Activated B cell treated with CpG ODN at 0.5 μM for 24 hours (primary cell): Measurements from ENCODE around the gene RGS9BP. TPM values are rescaled to one million over a fixed set of nuclear protein-coding genes. Genes with fewer than 3 reads are reported as not detected.

Experiments used
- ATAC-seq: fragments of 200-7000 bp; cut with Tn5 transposase; one replicate; pipeline ENCODE4 v1.10.0; 2021; ENCODE audit warnings: low read depth, mild to moderate bottlenecking, moderate library complexity
- CTCF ChIA-PET: fragments of 350-600 bp; sonication (Branson Sonifier 250); formaldehyde crosslinking; loops from one replicate; lab custom pipeline; 2021; ENCODE audit warnings: antibody characterized with exemption; lab: Charles Lee
- POLR2A ChIA-PET: fragments of 350-600 bp; sonication (Branson Sonifier 250); formaldehyde crosslinking; loops from one replicate; lab custom pipeline; 2021; ENCODE audit warnings: antibody characterized with exemption; lab: Charles Lee
- DNase-seq: peaks from one replicate; pipeline ENCODE4 v3.0.0; 2022
- H3K27ac Mint-ChIP-seq: one replicate; pipeline ENCODE4 v1.8.0; 2020; ENCODE audit warnings: mixed read lengths
- H3K27me3 Mint-ChIP-seq: one replicate; pipeline ENCODE4 v1.8.0; 2021; ENCODE audit warnings: mixed read lengths
- H3K36me3 Mint-ChIP-seq: one replicate; pipeline ENCODE4 v1.8.0; 2021; ENCODE audit warnings: low read depth, mixed read lengths
- H3K4me1 Mint-ChIP-seq: one replicate; pipeline ENCODE4 v1.8.0; 2021; ENCODE audit warnings: mixed read lengths
- H3K4me3 Mint-ChIP-seq: one replicate; pipeline ENCODE4 v1.8.0; 2020; ENCODE audit warnings: mild to moderate bottlenecking, mixed read lengths
- H3K9me3 Mint-ChIP-seq: one replicate; pipeline ENCODE4 v1.8.0; 2020; ENCODE audit warnings: mixed read lengths
- CTCF ChIP-seq: fragments of 200-600 bp; IDR thresholded peaks from one replicate; pipeline ENCODE4 v1.8.0; 2022; ENCODE audit warnings: antibody characterized with exemption, mild to moderate bottlenecking
- intact Hi-C: fragments of 100-400 bp; cut with micrococcal nuclease; formaldehyde crosslinking; loops from one replicate; pipeline ENCODE4 v1.15.1; 2024
- total RNA-seq: library from RNA; stranded (reverse); gene quantifications from 2 replicates; pipeline ENCODE4 v1.2.3, GENCODE V29; 2022

RGS9BP gene
- total RNA-seq, 1 donor from 2014 or later = not detected

GRCh38 chr19:32637480-32637879 is 38.2 kb upstream of the RGS9BP start:
- TF ChIP-seq CTCF = no peak
- ATAC-seq (no peak), DNase-seq (no peak)
- intact Hi-C loops = no loop called here
- no peak overlapping the region for H3K27ac Mint-ChIP-seq
- no peaks in the 10 kb centered on the region for H3K9me3 Mint-ChIP-seq
- no peak overlapping the region for H3K4me3 Mint-ChIP-seq
- peaks cover 77% of the 10 kb centered on the region for H3K36me3 Mint-ChIP-seq
- CTCF ChIA-PET = no interaction called here
- POLR2A ChIA-PET = no interaction called here
- no peaks in the 10 kb centered on the region for H3K27me3 Mint-ChIP-seq
- no peaks in the 10 kb centered on the region for H3K4me1 Mint-ChIP-seq

- Mint-ChIP-seq H3K27me3 (no peaks in the 10 kb centered on the region), H3K4me1 (no peaks in the 10 kb centered on the region), H3K36me3 (peaks cover 82% of the 10 kb centered on the region), H3K9me3 (no peaks in the 10 kb centered on the region), H3K4me3 (no peak overlapping the region), H3K27ac (no peak overlapping the region)
- no peak for TF ChIP-seq CTCF
- CTCF ChIA-PET = no interaction called here
- DNase-seq (no peak), ATAC-seq (no peak)
- POLR2A ChIA-PET = no interaction called here
- intact Hi-C loops = no loop called here
These were observed 37.0 kb upstream of the RGS9BP start for GRCh38 chr19:32638625-32639024.

- Mint-ChIP-seq H3K4me3 (no peak overlapping the region), H3K9me3 (no peaks in the 10 kb centered on the region), H3K27ac (no peak overlapping the region), H3K27me3 (no peaks in the 10 kb centered on the region), H3K36me3 (peaks cover 77% of the 10 kb centered on the region), H3K4me1 (peaks cover 2% of the 10 kb centered on the region)
- ChIA-PET CTCF (no interaction called here), POLR2A (no interaction called here)
- no peak for TF ChIP-seq CTCF
- DNase-seq (no peak), ATAC-seq (no peak)
- intact Hi-C loops = no loop called here
These were observed 32.9 kb upstream of the RGS9BP start for GRCh38 chr19:32642771-32643170.

GRCh38 chr19:32646556-32646955 is 29.1 kb upstream of the RGS9BP start:
- no peak for TF ChIP-seq CTCF
- ChIA-PET CTCF (no interaction called here), POLR2A (no interaction called here)
- Mint-ChIP-seq H3K27ac (no peak overlapping the region), H3K4me3 (no peak overlapping the region), H3K27me3 (no peaks in the 10 kb centered on the region), H3K9me3 (no peaks in the 10 kb centered on the region), H3K36me3 (peaks cover 68% of the 10 kb centered on the region), H3K4me1 (peaks cover 2% of the 10 kb centered on the region)
- intact Hi-C loops = no loop called here
- DNase-seq (no peak), ATAC-seq (no peak)

GRCh38 chr19:32647361-32647760 is 28.3 kb upstream of the RGS9BP start:
- ChIA-PET CTCF (no interaction called here), POLR2A (no interaction called here)
- Mint-ChIP-seq H3K27me3 (no peaks in the 10 kb centered on the region), H3K4me1 (peaks cover 2% of the 10 kb centered on the region), H3K36me3 (peaks cover 62% of the 10 kb centered on the region), H3K9me3 (no peaks in the 10 kb centered on the region), H3K27ac (no peak overlapping the region), H3K4me3 (no peak overlapping the region)
- no peak for TF ChIP-seq CTCF
- ATAC-seq (no peak), DNase-seq (no peak)
- intact Hi-C loops = no loop called here
